Aortic smooth muscle cell (primary cell): ENCODE results near the gene FMO5. TPM values are rescaled to one million over a fixed set of nuclear protein-coding genes. Genes with fewer than 3 reads are reported as not detected.

Experiments
- total RNA-seq: library from RNA; depleted of rRNA; stranded (reverse); fragments of >200 nt; gene quantifications from 2 replicates; pipeline ENCODE4 v1.2.3, GENCODE V29; 2014

The FMO5 gene, protein sequence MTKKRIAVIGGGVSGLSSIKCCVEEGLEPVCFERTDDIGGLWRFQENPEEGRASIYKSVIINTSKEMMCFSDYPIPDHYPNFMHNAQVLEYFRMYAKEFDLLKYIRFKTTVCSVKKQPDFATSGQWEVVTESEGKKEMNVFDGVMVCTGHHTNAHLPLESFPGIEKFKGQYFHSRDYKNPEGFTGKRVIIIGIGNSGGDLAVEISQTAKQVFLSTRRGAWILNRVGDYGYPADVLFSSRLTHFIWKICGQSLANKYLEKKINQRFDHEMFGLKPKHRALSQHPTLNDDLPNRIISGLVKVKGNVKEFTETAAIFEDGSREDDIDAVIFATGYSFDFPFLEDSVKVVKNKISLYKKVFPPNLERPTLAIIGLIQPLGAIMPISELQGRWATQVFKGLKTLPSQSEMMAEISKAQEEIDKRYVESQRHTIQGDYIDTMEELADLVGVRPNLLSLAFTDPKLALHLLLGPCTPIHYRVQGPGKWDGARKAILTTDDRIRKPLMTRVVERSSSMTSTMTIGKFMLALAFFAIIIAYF
- total RNA-seq = 1.3 and 2.4 TPM in 2 replicates

DNA sequence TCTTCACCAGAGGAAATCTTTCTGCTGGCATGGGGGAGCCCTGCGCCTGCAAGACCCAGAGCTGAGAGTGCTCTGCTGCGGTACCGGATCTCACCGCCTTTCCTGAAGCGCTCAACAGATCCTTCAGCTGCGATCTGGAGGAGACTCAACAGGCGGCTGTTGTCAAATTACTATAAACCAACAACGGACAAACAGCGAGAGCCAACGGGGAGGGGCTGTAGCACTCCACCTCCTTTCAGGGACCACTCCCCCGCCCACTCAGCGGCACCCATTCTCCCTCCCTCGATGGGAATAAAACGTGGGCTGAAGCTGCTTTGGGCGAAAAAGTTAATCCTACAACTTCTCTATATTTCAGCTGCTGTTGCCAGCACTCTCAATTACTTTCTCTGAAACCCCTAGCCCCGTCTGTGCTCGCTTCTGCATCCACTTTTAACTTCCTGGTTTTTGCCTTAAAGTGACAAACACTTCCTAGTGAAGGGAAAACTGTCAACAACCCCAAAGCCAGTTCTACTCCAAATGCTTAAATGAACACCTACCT, at the start of gene FMO5:
FMO5 (minus strand) TSS at position 147 of the 538 bp plus-strand sequence. CDS start 310 bp downstream, outside the sequence.

DNA sequence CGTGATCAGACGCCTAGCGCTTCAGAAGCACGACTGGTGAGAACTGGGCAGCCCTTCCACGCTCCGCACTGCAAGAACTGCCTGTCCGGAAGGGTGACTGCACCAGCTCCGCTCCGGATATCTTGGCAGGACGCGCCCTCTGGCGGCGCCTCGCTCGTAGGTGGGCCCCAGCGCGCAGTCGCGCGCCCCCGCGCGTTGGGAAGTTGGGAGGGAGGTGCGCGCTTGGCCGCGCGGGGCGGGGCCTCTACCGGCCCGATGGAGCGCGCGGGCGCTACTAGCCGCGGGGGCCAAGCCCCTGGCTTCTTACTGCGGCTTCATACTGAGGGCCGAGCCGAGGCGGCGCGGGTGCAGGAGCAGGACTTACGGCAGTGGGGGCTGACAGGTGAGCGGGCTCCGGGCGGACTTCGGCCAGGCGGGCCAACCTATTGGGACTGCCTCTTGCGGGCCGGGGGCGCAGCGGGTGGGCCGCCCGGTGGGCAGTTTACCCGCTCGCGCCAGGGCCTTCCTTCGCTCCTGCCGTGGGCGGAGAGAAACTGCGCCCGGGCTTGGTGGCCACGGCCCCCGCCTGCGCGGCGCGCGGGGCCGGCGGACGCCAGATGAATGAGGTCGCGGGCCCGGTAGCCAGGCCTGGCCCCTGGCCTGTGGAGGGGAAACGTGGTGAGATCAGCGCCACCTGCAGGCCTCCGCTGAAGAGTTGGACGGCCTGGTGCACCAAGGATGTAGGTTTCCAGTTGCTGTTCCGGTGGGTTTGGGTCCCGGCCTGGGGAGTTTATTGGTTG, 17.5 kb upstream of the FMO5 start, which contains the start of gene CHD1L:
CHD1L (plus strand) TSS at position 236 of the 779 bp plus-strand sequence; CDS start at position 256, 20 bp downstream.

DNA sequence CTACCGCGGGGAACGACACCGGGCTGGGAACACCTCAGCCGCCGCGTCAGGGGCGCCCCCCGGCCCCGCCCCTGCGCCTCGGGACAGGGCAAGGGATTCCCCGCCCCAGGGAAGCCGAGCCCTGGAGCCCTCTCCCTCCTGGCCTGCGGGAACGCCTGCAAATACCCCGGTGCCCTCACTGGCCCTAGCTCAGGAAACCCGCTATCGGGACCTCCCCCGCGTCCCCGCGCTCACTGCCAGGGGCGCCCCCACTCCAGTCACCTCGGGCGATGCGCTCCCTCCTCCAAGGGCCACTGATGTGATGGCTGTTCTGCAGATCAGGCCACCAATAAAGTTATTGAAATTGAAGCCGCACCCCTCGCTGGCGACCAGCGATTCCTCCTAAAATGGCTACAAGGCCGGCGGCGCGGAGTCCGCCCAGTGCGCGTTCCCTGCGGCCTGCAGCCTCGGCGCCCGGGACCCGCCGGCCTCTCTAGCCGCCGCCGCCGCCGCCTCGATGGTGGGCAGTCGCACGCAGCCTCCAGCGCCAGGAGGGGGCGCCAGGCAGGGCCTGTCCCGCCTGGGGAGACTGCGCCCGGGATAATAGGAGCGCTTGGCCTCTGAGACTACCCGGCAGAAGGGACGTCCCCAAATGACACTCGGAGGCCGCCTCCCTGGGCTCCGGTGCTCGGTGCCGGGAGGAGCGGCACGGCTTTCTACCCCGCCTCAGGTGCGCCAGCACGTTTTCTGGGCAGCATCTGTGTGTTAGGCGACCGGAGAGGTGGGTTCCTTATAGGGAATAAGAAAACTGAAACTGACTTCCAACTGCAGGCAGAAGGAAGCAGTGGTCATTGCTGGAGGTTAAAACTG, 52.7 kb downstream of the FMO5 start, which contains the start of gene PRKAB2:
PRKAB2 (minus strand) TSS at position 303 of the 849 bp plus-strand sequence. CDS start 326 bp downstream, outside the sequence.

Other genes starting within 250 kb of the FMO5 start
- 7.7 and 10.8 TPM in 2 replicates for gene PRKAB2, start 52.9 kb downstream of the FMO5 start, total RNA-seq
- gene CHD1L, start 17.3 kb upstream of the FMO5 start, total RNA-seq = 41.5 and 45.6 TPM in 2 replicates